RWPE2 (cell line): ENCODE measurements around the gene RNLS.

Source experiments
- ATAC-seq: fragments of 200-7000 bp; cut with Tn5 transposase; 3 replicates; pipeline ENCODE4 v1.9.1; 2021; ENCODE audit warnings: low read depth
- DNase-seq: peaks from one replicate; pipeline ENCODE4 v3.0.0-alpha.2; 2020; ENCODE audit warnings: low spot score
- H3K27ac ChIP-seq: fragments of 450-650 bp; 2 replicates; pipeline ENCODE4 v1.5.1; 2017; ENCODE audit warnings: mild to moderate bottlenecking; ENCODE audit not compliant: poor library complexity, severe bottlenecking
- H3K27me3 ChIP-seq: fragments of 250-450 bp; sonication (Bioruptor Pico); 2 replicates; pipeline ENCODE4 v1.5.1; 2021; ENCODE audit warnings: mild to moderate bottlenecking, moderate library complexity; ENCODE audit not compliant: insufficient read depth, poor library complexity, severe bottlenecking
- H3K36me3 ChIP-seq: fragments of 250-450 bp; sonication (Bioruptor Pico); 2 replicates; pipeline ENCODE4 v1.5.1; 2020; ENCODE audit warnings: low read depth, mild to moderate bottlenecking, moderate library complexity
- H3K4me1 ChIP-seq: fragments of 250-450 bp; sonication (Bioruptor Pico); 2 replicates; pipeline ENCODE4 v1.5.1; 2021; ENCODE audit warnings: mild to moderate bottlenecking, moderate library complexity; ENCODE audit not compliant: insufficient read depth, poor library complexity, severe bottlenecking
- H3K4me3 ChIP-seq: fragments of 250-450 bp; sonication (Bioruptor Pico); 2 replicates; pipeline ENCODE4 v1.5.1; 2021; ENCODE audit warnings: mild to moderate bottlenecking, moderate library complexity; ENCODE audit not compliant: severe bottlenecking
- H3K9me3 ChIP-seq: fragments of 250-450 bp; sonication (Bioruptor Pico); 2 replicates; pipeline ENCODE4 v1.5.1; 2021; ENCODE audit warnings: mild to moderate bottlenecking, moderate library complexity; ENCODE audit not compliant: severe bottlenecking
- TF ChIP-seq, protein P1 (sequence below): fragments of 450-650 bp; IDR thresholded peaks from one replicate; pipeline ENCODE4 v1.5.1; 2017; ENCODE audit warnings: mild to moderate bottlenecking, moderate library complexity; ENCODE audit not compliant: poor library complexity, severe bottlenecking

Gene RNLS

GRCh38 chr10:88526501-88527105 lies 56.5 kb downstream of the RNLS start:
- H3K27ac ChIP-seq = no peak overlapping the region
- no peak overlapping the region for H3K4me3 ChIP-seq
- TF ChIP-seq, protein P1, sequence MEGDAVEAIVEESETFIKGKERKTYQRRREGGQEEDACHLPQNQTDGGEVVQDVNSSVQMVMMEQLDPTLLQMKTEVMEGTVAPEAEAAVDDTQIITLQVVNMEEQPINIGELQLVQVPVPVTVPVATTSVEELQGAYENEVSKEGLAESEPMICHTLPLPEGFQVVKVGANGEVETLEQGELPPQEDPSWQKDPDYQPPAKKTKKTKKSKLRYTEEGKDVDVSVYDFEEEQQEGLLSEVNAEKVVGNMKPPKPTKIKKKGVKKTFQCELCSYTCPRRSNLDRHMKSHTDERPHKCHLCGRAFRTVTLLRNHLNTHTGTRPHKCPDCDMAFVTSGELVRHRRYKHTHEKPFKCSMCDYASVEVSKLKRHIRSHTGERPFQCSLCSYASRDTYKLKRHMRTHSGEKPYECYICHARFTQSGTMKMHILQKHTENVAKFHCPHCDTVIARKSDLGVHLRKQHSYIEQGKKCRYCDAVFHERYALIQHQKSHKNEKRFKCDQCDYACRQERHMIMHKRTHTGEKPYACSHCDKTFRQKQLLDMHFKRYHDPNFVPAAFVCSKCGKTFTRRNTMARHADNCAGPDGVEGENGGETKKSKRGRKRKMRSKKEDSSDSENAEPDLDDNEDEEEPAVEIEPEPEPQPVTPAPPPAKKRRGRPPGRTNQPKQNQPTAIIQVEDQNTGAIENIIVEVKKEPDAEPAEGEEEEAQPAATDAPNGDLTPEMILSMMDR = no peak
- no peaks in the 10 kb centered on the region for H3K36me3 ChIP-seq
- no peak for DNase-seq
- no peaks in the 10 kb centered on the region for H3K9me3 ChIP-seq
- no peaks in the 10 kb centered on the region for H3K27me3 ChIP-seq
- ATAC-seq = no peak
- peaks cover 18% of the 10 kb centered on the region for H3K4me1 ChIP-seq

DNA sequence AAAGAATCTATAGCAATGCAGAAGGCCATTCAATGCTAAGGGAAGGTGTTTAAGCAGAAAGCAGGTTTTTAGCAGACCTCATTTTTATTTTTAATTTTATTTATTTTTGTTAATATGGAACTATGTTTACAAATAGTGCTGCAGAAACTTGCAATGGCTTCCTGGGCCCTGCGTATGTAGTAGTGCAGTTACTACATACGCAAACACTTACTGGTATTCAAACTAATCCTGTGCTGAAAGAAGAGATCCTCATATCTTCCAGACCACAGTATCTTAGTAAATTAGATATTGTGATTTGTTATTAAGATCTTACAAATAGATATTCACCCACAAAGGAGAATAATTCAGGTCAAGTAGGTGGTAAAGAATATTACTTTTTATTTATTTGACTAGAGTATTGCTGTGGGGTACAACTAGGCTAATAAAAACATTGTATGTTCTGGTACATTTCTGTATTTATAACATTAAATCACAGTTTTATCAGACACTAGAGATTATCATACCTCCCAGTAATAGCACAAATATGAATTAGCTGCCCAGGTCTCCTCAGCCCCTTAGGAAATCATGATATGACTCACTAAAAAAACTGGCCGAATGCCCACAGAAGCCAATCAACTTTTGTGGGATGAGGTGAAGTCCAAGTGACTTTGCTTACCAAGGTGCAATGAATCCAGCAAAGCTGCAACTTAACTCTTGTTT lies 57.6 kb downstream of the RNLS start:
- peaks cover 18% of the 10 kb centered on the region for H3K4me1 ChIP-seq
- H3K27me3 ChIP-seq = no peaks in the 10 kb centered on the region
- ATAC-seq (peak; percentile 93), DNase-seq (peak; percentile 52)
- TF ChIP-seq, protein P1 = no peak
- H3K9me3 ChIP-seq = no peaks in the 10 kb centered on the region
- H3K27ac ChIP-seq = peak overlapping the region; percentile 38
- H3K4me3 ChIP-seq = no peak overlapping the region
- H3K36me3 ChIP-seq = no peaks in the 10 kb centered on the region

GRCh38 chr10:88523739-88524400 lies 59.2 kb downstream of the RNLS start:
- no peak overlapping the region for H3K27ac ChIP-seq
- no peaks in the 10 kb centered on the region for H3K27me3 ChIP-seq
- TF ChIP-seq, protein P1 = no peak
- DNase-seq (no peak), ATAC-seq (no peak)
- H3K36me3 ChIP-seq = no peaks in the 10 kb centered on the region
- H3K9me3 ChIP-seq = no peaks in the 10 kb centered on the region
- H3K4me3 ChIP-seq = no peak overlapping the region
- H3K4me1 ChIP-seq = peaks cover 18% of the 10 kb centered on the region

- H3K36me3 ChIP-seq = no peaks in the 10 kb centered on the region
- ATAC-seq (no peak), DNase-seq (no peak)
- no peaks in the 10 kb centered on the region for H3K27me3 ChIP-seq
- no peak overlapping the region for H3K4me3 ChIP-seq
- no peak overlapping the region for H3K27ac ChIP-seq
- TF ChIP-seq, protein P1 = no peak
- no peaks in the 10 kb centered on the region for H3K9me3 ChIP-seq
- H3K4me1 ChIP-seq = peaks cover 13% of the 10 kb centered on the region
Measured at GRCh38 chr10:88522715-88523114, 60.4 kb downstream of the RNLS start.
